Osteocyte (in vitro differentiated cells): ENCODE measurements around the gene RIPOR3. TPM values are rescaled to one million over a fixed set of nuclear protein-coding genes. Genes with fewer than 3 reads are reported as not detected.

Experiments
- DNase-seq: peaks from one replicate; pipeline ENCODE4 v3.0.0; 2021; ENCODE audit warnings: mixed read lengths; ENCODE audit not compliant: unreplicated experiment; ENCODE audit errors: extremely low spot score
- H3K27ac Mint-ChIP-seq: one replicate; pipeline ENCODE4 v1.8.0; 2021; ENCODE audit warnings: mild to moderate bottlenecking, mixed read lengths; ENCODE audit not compliant: unreplicated experiment
- H3K27me3 Mint-ChIP-seq: one replicate; pipeline ENCODE4 v1.8.0; 2021; ENCODE audit warnings: mixed read lengths; ENCODE audit not compliant: unreplicated experiment
- H3K36me3 Mint-ChIP-seq: one replicate; pipeline ENCODE4 v1.8.0; 2021; ENCODE audit warnings: mixed read lengths; ENCODE audit not compliant: unreplicated experiment
- H3K4me1 Mint-ChIP-seq: one replicate; pipeline ENCODE4 v1.8.0; 2021; ENCODE audit warnings: mixed read lengths; ENCODE audit not compliant: unreplicated experiment
- H3K4me3 Mint-ChIP-seq: one replicate; pipeline ENCODE4 v1.8.0; 2021; ENCODE audit warnings: mild to moderate bottlenecking, moderate library complexity, mixed read lengths; ENCODE audit not compliant: unreplicated experiment
- H3K9me3 Mint-ChIP-seq: one replicate; pipeline ENCODE4 v1.8.0; 2021; ENCODE audit warnings: mixed read lengths; ENCODE audit not compliant: unreplicated experiment
- total RNA-seq: library from RNA; stranded (reverse); gene quantifications from 2 replicates; pipeline ENCODE4 v1.2.1, GENCODE V29; 2021
- TF ChIP-seq, protein P1 (sequence below): fragments of 200-600 bp; sonication (generic); IDR thresholded peaks from 2 replicates; pipeline ENCODE4 v1.5.0; 2021; ENCODE audit warnings: antibody characterized with exemption, mild to moderate bottlenecking, moderate library complexity

RIPOR3 gene
- total RNA-seq, 1 donor from 2014 or later = 0.11 TPM

GRCh38 chr20:50713657-50714101 lies 22.3 kb upstream of the RIPOR3 start:
- Mint-ChIP-seq H3K36me3 (no peaks in the 10 kb centered on the region), H3K27me3 (peaks cover 52% of the 10 kb centered on the region), H3K4me1 (peaks cover 8% of the 10 kb centered on the region), H3K4me3 (no peak overlapping the region), H3K9me3 (no peaks in the 10 kb centered on the region), H3K27ac (no peak overlapping the region)
- no peak for DNase-seq
- TF ChIP-seq, protein P1, sequence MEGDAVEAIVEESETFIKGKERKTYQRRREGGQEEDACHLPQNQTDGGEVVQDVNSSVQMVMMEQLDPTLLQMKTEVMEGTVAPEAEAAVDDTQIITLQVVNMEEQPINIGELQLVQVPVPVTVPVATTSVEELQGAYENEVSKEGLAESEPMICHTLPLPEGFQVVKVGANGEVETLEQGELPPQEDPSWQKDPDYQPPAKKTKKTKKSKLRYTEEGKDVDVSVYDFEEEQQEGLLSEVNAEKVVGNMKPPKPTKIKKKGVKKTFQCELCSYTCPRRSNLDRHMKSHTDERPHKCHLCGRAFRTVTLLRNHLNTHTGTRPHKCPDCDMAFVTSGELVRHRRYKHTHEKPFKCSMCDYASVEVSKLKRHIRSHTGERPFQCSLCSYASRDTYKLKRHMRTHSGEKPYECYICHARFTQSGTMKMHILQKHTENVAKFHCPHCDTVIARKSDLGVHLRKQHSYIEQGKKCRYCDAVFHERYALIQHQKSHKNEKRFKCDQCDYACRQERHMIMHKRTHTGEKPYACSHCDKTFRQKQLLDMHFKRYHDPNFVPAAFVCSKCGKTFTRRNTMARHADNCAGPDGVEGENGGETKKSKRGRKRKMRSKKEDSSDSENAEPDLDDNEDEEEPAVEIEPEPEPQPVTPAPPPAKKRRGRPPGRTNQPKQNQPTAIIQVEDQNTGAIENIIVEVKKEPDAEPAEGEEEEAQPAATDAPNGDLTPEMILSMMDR = peak; percentile 56

DNA sequence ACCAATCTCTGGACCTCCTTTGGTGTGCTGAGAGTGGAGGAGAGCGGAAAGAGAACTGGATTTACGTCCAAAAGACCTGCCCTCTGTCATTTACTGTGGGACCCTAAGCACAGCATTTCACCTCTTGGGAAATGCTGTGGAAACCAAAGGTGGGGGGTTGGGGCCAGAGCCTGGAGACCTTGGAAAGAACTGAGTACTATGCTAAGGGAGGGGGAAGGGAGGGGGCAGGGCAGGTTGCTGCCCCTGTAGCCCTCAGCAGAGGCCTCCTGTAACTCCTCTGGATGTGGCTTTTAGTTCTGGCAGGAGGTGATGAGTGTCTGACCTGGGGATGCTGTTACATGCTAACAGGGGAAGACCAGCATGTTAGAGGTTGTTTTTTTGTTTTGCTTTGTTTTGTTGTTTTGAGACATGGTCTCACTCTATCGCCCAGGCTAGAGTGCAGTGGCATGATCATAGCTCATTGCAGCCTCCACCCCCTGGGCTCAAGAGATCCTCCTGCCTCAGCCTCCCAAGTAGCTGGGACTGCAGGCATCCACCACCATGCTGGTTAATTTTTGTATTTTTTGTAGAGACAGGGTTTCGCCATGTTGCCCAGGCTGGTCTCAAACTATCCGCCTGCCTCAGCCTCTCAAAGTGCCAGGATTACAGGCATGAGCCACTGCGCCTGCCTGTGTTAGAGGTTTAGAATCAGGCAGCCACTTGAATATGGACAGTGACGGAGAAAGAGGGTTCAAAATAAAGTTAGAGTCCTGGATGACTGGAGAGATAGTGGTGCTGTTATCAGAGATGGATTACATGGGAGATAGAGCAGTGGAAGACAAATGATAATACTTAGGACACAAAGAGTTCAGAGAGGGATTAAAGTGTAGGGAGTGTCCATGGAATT lies 21.7 kb upstream of the RIPOR3 start:
- TF ChIP-seq, protein P1 = no peak
- Mint-ChIP-seq H3K27ac (no peak overlapping the region), H3K4me1 (peaks cover 3% of the 10 kb centered on the region), H3K4me3 (no peak overlapping the region), H3K36me3 (no peaks in the 10 kb centered on the region), H3K9me3 (no peaks in the 10 kb centered on the region), H3K27me3 (peaks cover 47% of the 10 kb centered on the region)
- DNase-seq = no peak

DNA sequence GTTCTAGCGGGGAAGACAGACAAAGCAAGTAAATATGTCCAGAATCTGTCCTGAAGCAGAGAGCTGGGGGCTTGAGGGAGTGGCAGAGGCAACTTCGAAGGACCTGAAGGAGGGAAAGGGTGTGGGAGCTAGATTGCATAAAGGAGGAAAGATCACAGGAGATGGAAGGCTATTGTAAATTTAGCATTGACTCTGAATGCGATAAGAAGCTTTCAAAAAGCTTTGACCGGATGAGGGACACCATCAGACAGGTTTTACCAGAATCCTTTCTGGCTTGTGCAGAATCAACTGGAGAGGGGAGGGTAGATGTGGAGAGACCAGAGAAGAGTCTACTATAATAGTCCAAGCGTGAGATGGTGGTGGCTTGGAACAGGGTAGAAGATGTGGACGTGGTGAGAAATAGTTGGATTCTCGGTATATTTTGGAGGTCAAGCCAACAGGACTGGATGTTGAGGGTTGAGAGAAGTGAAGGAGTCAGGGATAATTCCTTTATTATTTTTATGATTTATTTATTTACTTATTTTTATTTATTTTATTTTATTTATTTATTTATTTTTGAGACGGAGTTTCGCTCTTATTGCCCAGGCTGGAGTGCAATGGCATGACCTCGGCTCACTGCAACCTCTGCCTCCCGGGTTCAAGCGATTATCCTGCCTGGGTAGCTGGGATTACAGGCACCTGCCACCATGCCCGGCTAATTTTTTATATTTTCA lies 19.9 kb upstream of the RIPOR3 start:
- H3K27me3 Mint-ChIP-seq = peaks cover 54% of the 10 kb centered on the region
- no peak overlapping the region for H3K27ac Mint-ChIP-seq
- TF ChIP-seq, protein P1 = no peak
- no peak overlapping the region for H3K4me3 Mint-ChIP-seq
- H3K36me3 Mint-ChIP-seq = no peaks in the 10 kb centered on the region
- H3K4me1 Mint-ChIP-seq = peaks cover 3% of the 10 kb centered on the region
- no peak for DNase-seq
- H3K9me3 Mint-ChIP-seq = no peaks in the 10 kb centered on the region

DNA sequence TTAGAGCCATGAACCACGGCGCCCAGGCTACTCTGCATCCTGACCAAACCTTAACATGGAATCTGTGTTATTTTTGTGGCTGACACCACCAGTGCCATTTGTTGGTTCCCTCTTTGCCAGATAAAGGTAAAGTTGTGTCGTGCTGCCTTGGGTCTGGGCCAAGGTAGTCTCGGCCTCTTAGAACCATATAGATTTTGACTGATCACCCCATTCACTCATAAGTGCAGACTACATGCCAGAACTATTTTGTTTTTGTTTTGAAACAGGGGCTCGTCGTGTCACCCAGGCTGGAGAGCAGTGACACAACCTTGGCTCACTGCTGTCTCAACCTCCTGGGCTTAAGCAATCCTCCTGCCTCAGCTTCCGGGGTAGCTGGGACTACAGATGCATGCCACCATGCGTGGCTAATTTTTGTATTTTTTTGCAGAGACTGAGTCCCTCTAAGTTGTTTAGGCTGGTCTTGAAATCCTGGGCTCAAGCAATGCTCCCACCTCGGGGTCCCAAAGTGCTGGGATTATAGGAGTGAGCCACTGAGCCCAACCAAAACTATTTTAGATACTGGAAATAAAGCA lies 19.2 kb upstream of the RIPOR3 start:
- Mint-ChIP-seq H3K27ac (no peak overlapping the region), H3K4me3 (no peak overlapping the region), H3K36me3 (no peaks in the 10 kb centered on the region), H3K9me3 (no peaks in the 10 kb centered on the region), H3K4me1 (peaks cover 3% of the 10 kb centered on the region), H3K27me3 (peaks cover 61% of the 10 kb centered on the region)
- no peak for DNase-seq
- TF ChIP-seq, protein P1 = no peak

DNA sequence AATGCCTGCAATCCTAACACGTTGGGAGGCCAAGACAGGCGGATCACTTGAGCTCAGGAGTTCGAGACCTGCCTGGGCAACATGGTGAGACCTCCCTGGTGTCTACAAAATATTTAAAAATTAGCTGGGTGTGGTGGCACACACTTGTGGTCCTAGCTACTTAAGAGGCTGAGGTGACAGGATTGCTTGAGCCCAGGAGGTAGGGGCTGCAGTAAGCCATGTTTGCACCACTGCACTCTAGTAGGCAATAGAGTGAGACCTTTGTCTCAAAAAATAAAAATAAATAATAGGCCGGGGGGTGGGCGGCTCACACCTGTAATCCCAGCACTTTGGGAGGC lies 18.3 kb upstream of the RIPOR3 start:
- peaks cover 61% of the 10 kb centered on the region for H3K27me3 Mint-ChIP-seq
- no peaks in the 10 kb centered on the region for H3K36me3 Mint-ChIP-seq
- TF ChIP-seq, protein P1 = no peak
- no peak for DNase-seq
- H3K27ac Mint-ChIP-seq = no peak overlapping the region
- no peaks in the 10 kb centered on the region for H3K9me3 Mint-ChIP-seq
- no peak overlapping the region for H3K4me3 Mint-ChIP-seq
- H3K4me1 Mint-ChIP-seq = peaks cover 3% of the 10 kb centered on the region
